ENCODE results near the gene ZNF780B. TPM values are rescaled to one million over a fixed set of nuclear protein-coding genes. Genes with fewer than 3 reads are reported as not detected.

The ZNF780B gene
- total and polyA plus RNA-seq, 2 donors (not counting 3 experiments of a cell fraction or from before 2014, with no cell fraction given), result 2.6 to 13.5 TPM

GRCh38 chr19:40055049-40055448 lies 982 bp downstream of the ZNF780B start:
- peak overlapping the region in 2 of 3 experiments; percentile 51 to 91 for H3K4me3 ChIP-seq (replicated peaks in 1 of 3; ENCODE audit: insufficient read depth in 1 of 3, low read depth in 1 of 3, low read length in 3 of 3)
- no peak for FAIRE-seq
- H3K4me2 ChIP-seq (ENCODE audit: insufficient read depth, low read length), result peak overlapping the region; percentile 60
- POLR2A ChIA-PET, result no interaction called here
- peaks cover 6% of the 10 kb centered on the region for H3K4me1 ChIP-seq (ENCODE audit: control insufficient read depth, extremely low read depth, insufficient read depth, low read length)
- H3K9me1 ChIP-seq (replicated peaks; ENCODE audit: control insufficient read depth, extremely low read depth, insufficient read depth, low read length), result no peaks in the 10 kb centered on the region
- dilution Hi-C loops (cut with MboI; ENCODE audit: extremely low pct_ligation_motif_present, low sequenced_read_pairs) (no loop called here), intact Hi-C loops (cut with micrococcal nuclease) (loop anchor here (5.0 kb wide), 1 partner anchor 37 kb away; the partner anchor contains the start of gene ZNF780A)
- H3K36me3 ChIP-seq (ENCODE audit: control insufficient read depth in 2 of 2, extremely low read depth in 1 of 2, insufficient read depth in 2 of 2, low read length in 2 of 2), result no peaks in the 10 kb centered on the region
- no peaks in the 10 kb centered on the region for H4K20me1 ChIP-seq (replicated peaks; ENCODE audit: control insufficient read depth, extremely low read depth, insufficient read depth, low read length)
- DNase-seq (ENCODE audit: low read depth, low spot score), result no peak
- CTCF ChIA-PET, result interaction anchor here (1.6 kb wide), 1 partner anchor 84 kb away, joined by 5 read pairs; the partner anchor contains the start of gene PSMC4
- TF ChIP-seq MAX (IDR thresholded peaks at IDR 0.05; ENCODE audit: insufficient read depth, insufficient read length) (no peak), MYC (IDR thresholded peaks at IDR 0.05; ENCODE audit: low read depth, low read length) (no peak), EZH2 (IDR thresholded peaks at IDR 0.05; ENCODE audit: borderline replicate concordance, low read depth, low read length, severe bottlenecking) (no peak), JUN (IDR thresholded peaks at IDR 0.05; ENCODE audit: borderline replicate concordance, insufficient read depth, insufficient read length, low read depth) (no peak), FOS (IDR thresholded peaks at IDR 0.05; ENCODE audit: borderline replicate concordance, insufficient read depth, low read length) (no peak), POLR2AphosphoS5 (IDR thresholded peaks at IDR 0.05; ENCODE audit: insufficient read depth, low read depth, low read length) (no peak), POLR2A (IDR thresholded peaks at IDR 0.05; ENCODE audit: low read depth, low read length) (no peak), GATA2 (IDR thresholded peaks at IDR 0.05; ENCODE audit: insufficient read depth, insufficient read length, low read depth, low read length) (no peak)
- TF ChIP-seq, protein P1, sequence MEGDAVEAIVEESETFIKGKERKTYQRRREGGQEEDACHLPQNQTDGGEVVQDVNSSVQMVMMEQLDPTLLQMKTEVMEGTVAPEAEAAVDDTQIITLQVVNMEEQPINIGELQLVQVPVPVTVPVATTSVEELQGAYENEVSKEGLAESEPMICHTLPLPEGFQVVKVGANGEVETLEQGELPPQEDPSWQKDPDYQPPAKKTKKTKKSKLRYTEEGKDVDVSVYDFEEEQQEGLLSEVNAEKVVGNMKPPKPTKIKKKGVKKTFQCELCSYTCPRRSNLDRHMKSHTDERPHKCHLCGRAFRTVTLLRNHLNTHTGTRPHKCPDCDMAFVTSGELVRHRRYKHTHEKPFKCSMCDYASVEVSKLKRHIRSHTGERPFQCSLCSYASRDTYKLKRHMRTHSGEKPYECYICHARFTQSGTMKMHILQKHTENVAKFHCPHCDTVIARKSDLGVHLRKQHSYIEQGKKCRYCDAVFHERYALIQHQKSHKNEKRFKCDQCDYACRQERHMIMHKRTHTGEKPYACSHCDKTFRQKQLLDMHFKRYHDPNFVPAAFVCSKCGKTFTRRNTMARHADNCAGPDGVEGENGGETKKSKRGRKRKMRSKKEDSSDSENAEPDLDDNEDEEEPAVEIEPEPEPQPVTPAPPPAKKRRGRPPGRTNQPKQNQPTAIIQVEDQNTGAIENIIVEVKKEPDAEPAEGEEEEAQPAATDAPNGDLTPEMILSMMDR (IDR thresholded peaks at IDR 0.05; ENCODE audit: extremely low read depth in 1 of 2, insufficient read depth in 1 of 2, low read depth in 1 of 2, low read length in 2 of 2), result no peak
- peaks cover 0 to 13% of the 10 kb centered on the region in 2 experiments for H3K27me3 ChIP-seq (ENCODE audit: control insufficient read depth in 2 of 2, insufficient read depth in 2 of 2, low read length in 2 of 2)
- no peaks in the 10 kb centered on the region for H3K9me3 ChIP-seq (replicated peaks; ENCODE audit: control insufficient read depth, insufficient read depth, low read length)
- no peak overlapping the region for H3K9ac ChIP-seq (replicated peaks; ENCODE audit: extremely low read depth, insufficient read depth, low read length)
- H3K27ac ChIP-seq (ENCODE audit: insufficient read depth, low read depth, low read length), result no peak overlapping the region
- H3K79me2 ChIP-seq (ENCODE audit: control insufficient read depth, insufficient read depth, low read length), result no peaks in the 10 kb centered on the region
- peak overlapping the region; percentile 76 for H2AFZ ChIP-seq (ENCODE audit: low read depth, low read length)
- BruUV-seq (replicated peaks), result no TSS peak
